Ascending aorta (tissue), 2 donors: ENCODE results near the gene ABHD15. TPM values are rescaled to one million over a fixed set of nuclear protein-coding genes. Genes with fewer than 3 reads are reported as not detected.

Source experiments
- DNase-seq, 2 donors: peaks; one replicate each; pipeline ENCODE4 v3.0.0-alpha.2; 2019; ENCODE audit warnings: low spot score in 2 of 2
- H3K27ac ChIP-seq, 2 donors: fragments of 200-600 bp; sonication (generic); one replicate each; pipeline ENCODE4 v1.5.1; 2016 to 2017; ENCODE audit warnings: mild to moderate bottlenecking in 1 of 2
- H3K27me3 ChIP-seq: fragments of 200-600 bp; sonication (generic); one replicate; pipeline ENCODE4 v1.5.1; 2017
- H3K36me3 ChIP-seq, 2 donors: fragments of 200-600 bp; sonication (generic); one replicate each; pipeline ENCODE4 v1.5.1; 2016
- H3K4me1 ChIP-seq, 2 donors: fragments of 200-600 bp; sonication (generic); one replicate each; pipeline ENCODE4 v1.5.1; 2016 to 2017; ENCODE audit warnings: mild to moderate bottlenecking in 1 of 2
- H3K4me3 ChIP-seq, 2 donors: fragments of 200-600 bp; sonication (generic); one replicate each; pipeline ENCODE4 v1.5.1; 2016 to 2017; ENCODE audit warnings: mild to moderate bottlenecking in 1 of 2
- H3K9me3 ChIP-seq, 2 donors: fragments of 200-600 bp; sonication (generic); one replicate each; pipeline ENCODE4 v1.5.1; 2016
- CTCF ChIP-seq, 3 experiments: fragments of 200-600 bp in 2 of 3; fragments of 450-650 bp in 1 of 3; sonication (generic) in 2 of 3; IDR thresholded peaks; one replicate each; pipeline ENCODE4 v1.5.1; 2016 to 2019; ENCODE audit warnings: antibody characterized with exemption in 3 of 3, mild to moderate bottlenecking in 1 of 3, moderate library complexity in 1 of 3
- intact Hi-C: fragments of 100-400 bp; cut with DNase I; formaldehyde crosslinking; loops from one replicate; pipeline ENCODE4 v1.15.1; 2023
- total RNA-seq: library from RNA; depleted of rRNA; stranded (reverse); fragments of >200 nt; gene quantifications from one replicate; pipeline ENCODE4 v1.1.0, GENCODE V29; 2016

Gene ABHD15
- total RNA-seq, 1 donor from 2014 or later: 11.0 TPM

GRCh38 chr17:29573871-29574731, 7.3 kb upstream of the ABHD15 start:
- no peak overlapping the region for H3K27ac ChIP-seq
- intact Hi-C loops: no loop called here
- peaks cover 33 to 44% of the 10 kb centered on the region in 2 donors for H3K36me3 ChIP-seq

GRCh38 chr17:29573558-29573869, 6.7 kb upstream of the ABHD15 start:
- TF ChIP-seq CTCF (IDR thresholded peaks at IDR 0.05): no peak
- peak in 1 of 2 donors; percentile 61 for DNase-seq
- no peaks in the 10 kb centered on the region for H3K9me3 ChIP-seq
- no peak overlapping the region for H3K27ac ChIP-seq
- no peaks in the 10 kb centered on the region for H3K27me3 ChIP-seq
- H3K36me3 ChIP-seq: peaks cover 33 to 44% of the 10 kb centered on the region in 2 donors
- intact Hi-C loops: no loop called here
- no peak overlapping the region for H3K4me3 ChIP-seq
- peaks cover 14 to 24% of the 10 kb centered on the region in 2 donors for H3K4me1 ChIP-seq

More at GRCh38 chr17:29573871-29574731, 7.3 kb upstream of the ABHD15 start:
- peak in 1 of 2 donors; percentile 56 for DNase-seq
- no peak for TF ChIP-seq CTCF (IDR thresholded peaks at IDR 0.05)
- no peaks in the 10 kb centered on the region for H3K9me3 ChIP-seq
- peaks cover 13 to 24% of the 10 kb centered on the region in 2 donors for H3K4me1 ChIP-seq
- H3K27me3 ChIP-seq: no peaks in the 10 kb centered on the region
- no peak overlapping the region for H3K4me3 ChIP-seq

GRCh38 chr17:29572691-29573557, 6.1 kb upstream of the ABHD15 start:
- intact Hi-C loops: no loop called here
- Histone ChIP-seq H3K4me3 (peak overlapping the region; percentile 43 to 61), H3K36me3 (peaks cover 33 to 41% of the 10 kb centered on the region in 2 donors), H3K27me3 (no peaks in the 10 kb centered on the region), H3K4me1 (peaks cover 13 to 24% of the 10 kb centered on the region in 2 donors), H3K27ac (peak overlapping the region; percentile 54), H3K9me3 (no peaks in the 10 kb centered on the region)
- TF ChIP-seq CTCF (IDR thresholded peaks at IDR 0.05): peak; percentile 75 to 80 (median 76)
- DNase-seq: peak in 1 of 2 donors; percentile 81

- no peaks in the 10 kb centered on the region for H3K9me3 ChIP-seq
- H3K36me3 ChIP-seq: peaks cover 29 to 33% of the 10 kb centered on the region in 2 donors
- peaks cover 10 to 17% of the 10 kb centered on the region in 2 donors for H3K4me1 ChIP-seq
- DNase-seq: peak in 1 of 2 donors; percentile 67
- no peak for TF ChIP-seq CTCF (IDR thresholded peaks at IDR 0.05)
- H3K27me3 ChIP-seq: no peaks in the 10 kb centered on the region
- intact Hi-C loops: no loop called here
- peak overlapping the region; percentile 43 to 61 for H3K4me3 ChIP-seq
- H3K27ac ChIP-seq: peak overlapping the region; percentile 54
Observed at GRCh38 chr17:29571883-29572681, 5.2 kb upstream of the ABHD15 start.

GRCh38 chr17:29571486-29571882, 4.6 kb upstream of the ABHD15 start:
- TF ChIP-seq CTCF (IDR thresholded peaks at IDR 0.05): no peak
- Histone ChIP-seq H3K4me3 (no peak overlapping the region), H3K9me3 (no peaks in the 10 kb centered on the region), H3K36me3 (peaks cover 23 to 27% of the 10 kb centered on the region in 2 donors), H3K27me3 (no peaks in the 10 kb centered on the region), H3K27ac (peak overlapping the region; percentile 54), H3K4me1 (peaks cover 11 to 19% of the 10 kb centered on the region in 2 donors)
- intact Hi-C loops: no loop called here
- no peak for DNase-seq
